Iris pigment epithelial cell (primary cell): ENCODE measurements around the gene TAF8.

Experiments used
- DNase-seq: peaks from one replicate; pipeline ENCODE4 v3.0.0-alpha.2; 2011; ENCODE audit warnings: low read depth

The TAF8 gene

DNA sequence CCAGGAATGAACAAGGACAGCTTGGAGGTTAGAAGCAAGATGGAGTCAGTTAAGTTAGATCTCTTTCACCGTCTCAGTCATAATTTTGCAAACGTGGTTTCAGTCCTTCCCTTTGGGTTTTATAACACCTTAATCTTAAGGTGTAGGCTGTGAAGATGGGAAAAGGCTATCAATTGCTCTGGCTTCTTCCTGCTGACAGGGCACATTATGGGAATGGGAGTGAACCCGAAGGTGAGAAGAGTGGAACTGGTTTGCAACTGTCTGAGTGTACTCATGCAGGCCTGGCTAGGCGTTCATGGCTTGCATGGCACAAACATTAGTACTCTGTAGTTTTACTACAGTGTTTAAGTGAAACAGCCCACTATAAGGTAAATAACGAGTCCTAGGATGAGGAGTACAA lies 9.4 kb downstream of the TAF8 start:
- DNase-seq, result no peak

DNA sequence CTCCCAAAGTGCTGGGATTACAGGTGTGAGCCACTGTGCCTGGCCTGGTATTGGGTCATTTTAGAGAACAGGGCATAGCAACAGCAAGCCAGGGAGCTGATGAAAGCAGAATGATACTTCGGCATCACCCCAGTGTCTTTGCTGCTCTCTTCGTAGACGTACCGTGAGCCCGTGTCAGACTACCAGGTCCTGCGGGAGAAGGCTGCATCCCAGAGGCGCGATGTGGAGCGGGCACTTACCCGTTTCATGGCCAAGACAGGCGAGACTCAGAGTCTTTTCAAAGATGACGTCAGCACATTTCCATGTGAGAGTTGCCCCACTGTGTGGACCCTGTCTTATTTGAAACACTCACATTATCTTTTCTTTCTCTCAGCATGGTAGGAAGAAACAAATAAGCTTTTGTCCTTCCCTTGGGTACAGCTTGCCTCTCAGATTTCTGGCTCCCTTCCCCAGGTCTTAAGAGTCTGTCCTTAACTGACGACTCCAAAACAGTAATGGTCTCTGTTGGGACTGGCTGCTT lies 15.9 kb downstream of the TAF8 start:
- no peak for DNase-seq

DNA sequence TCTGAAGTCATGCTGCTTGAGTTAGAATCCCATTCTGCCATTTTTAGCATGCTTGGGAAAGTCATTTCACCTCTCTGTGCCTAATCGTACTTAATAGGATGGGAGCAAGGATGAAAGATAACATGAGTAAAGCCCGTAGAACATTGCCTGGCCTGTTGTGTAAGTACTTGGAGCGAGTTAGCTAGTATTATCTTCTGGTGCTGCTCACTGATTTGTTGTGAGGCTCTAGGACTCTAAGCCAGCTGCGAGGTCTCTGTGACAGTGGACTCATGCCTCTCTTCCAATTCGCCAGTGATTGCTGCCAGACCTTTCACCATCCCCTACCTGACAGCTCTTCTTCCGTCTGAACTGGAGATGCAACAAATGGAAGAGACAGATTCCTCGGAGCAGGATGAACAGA lies 17.8 kb downstream of the TAF8 start:
- DNase-seq, result no peak

DNA sequence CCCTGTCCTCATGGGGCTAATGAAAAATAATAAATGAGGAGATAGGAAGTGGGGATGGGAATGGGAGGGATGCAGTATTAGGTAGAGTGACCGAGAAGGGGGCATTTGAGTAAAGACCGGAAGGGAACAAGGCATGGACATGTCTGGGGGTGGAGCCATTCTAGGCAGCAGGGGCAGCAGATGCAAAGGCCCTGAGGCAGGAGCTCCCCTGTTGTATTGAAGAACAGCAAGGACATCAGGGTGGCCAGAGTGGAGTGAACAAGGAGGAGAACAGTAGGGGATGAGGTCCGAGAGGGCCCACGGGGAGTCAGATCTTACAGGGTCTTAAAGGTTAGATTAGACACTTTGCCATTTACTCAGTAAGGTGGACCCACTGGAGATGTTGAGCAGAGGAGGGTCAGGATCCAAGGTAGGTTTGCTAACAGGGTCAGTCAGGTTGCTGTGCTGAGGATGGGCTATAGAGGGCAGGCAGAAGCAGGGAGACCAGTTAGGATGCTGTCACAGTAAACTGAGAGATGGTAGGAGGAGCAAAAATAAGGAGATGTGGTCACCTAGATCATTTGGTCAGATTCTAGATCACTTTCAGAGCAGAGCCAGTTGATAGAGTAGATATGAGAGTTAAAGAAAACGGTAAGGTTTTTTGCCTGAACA lies 18.7 kb downstream of the TAF8 start:
- no peak for DNase-seq

DNA sequence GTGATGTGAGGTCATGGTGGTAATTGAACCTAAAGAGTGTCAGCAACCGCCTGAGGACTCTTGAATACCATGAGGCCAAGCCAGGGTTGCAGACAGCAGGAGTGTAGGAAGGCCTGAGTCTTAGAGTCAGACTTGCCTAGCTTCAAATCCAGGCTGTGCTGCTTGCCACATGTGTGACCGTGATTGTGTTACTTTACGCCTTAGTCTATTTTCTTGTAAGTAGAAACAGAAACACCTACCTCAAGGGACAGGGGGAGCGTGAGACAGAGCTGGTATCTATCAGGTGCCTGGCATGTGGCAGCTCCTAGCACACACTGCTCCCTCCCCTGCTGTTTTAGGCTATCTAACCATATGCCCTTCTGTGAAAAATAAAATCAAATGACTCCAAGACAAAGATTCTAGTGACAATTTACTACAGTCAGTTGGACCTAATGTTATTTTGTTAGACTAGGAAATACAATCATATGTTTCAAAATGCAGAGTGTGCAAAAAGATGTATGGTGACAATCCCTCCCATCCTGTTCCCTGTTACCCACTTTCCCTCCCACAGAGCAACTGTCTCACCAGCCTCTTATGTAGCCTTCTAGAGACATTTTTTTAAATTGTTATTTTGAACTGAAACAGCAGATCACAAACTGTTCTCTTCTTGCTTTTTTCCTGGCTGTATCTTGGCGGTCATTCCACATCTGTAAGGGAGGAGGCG lies 21.7 kb downstream of the TAF8 start:
- no peak for DNase-seq

DNA sequence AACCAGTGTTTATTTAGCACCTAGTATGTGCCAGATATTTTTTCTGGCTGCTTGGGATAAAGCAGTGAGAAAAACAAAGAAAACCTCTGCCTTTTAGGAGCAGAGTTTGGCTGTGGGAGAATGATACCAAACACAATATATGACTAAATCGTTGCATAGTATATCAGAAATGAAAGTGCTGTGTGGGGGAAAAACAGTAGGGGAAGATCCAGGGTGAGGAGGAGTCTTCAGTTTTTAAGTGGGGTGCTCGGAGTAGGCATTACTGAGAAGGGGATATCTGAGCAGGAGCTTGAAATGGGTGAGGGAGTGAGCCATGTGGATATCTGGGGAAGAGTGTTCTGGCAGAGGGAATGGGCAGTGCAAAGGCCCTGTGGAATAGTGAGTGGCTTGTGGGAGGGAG lies 23.0 kb downstream of the TAF8 start:
- DNase-seq, result no peak

DNA sequence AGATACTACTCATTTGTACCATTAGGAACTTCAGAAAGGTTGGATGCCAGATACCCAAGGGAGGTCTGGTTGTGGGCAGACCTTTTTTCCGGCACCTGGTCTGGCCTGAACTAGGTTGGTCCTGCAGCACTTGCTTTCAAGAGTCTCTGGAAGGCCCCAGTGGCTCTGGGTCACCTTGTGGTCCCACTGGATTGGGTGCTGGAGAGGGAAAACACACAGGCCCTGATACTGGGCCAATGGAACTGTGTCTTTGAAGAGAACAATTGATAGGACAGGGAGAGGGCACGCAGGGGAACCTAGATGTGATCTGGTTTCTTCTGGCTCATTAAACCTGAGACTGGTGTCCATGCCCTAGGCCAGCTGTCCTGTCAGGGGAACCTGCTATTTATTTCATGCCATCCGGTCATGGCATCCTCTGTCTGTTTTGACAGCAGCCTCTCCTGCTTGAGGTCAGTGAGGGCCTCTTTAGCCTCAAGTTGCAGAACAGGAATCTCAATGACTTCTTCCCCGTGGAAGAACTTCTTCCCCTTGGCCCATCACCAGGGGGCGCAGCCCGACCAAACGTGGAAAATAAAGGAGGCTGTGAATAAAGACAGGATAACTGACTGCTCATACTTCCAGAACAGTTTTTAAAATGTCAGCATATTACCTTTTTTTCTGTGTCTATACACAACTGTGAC lies 25.0 kb downstream of the TAF8 start:
- DNase-seq, result peak; percentile 69

DNA sequence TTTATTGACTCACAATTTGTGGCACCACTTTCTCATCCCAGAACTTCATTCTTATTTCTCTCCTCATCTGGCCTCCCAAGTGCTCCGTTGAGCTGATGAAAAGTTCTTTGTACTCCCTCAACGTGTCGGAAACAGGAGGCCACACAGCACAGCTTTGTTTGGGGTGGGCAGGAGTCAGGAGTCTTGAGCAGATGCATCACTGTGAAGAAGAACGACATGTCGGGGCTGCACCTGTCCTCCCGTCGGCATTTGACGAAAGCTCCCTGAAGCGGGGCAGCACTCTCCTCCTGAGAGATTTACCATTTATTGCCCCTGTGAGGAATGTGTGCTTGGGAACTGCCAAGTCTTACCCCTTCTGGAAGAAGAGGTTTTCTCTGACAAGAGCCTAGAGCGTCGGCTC lies 28.1 kb downstream of the TAF8 start:
- no peak for DNase-seq

DNA sequence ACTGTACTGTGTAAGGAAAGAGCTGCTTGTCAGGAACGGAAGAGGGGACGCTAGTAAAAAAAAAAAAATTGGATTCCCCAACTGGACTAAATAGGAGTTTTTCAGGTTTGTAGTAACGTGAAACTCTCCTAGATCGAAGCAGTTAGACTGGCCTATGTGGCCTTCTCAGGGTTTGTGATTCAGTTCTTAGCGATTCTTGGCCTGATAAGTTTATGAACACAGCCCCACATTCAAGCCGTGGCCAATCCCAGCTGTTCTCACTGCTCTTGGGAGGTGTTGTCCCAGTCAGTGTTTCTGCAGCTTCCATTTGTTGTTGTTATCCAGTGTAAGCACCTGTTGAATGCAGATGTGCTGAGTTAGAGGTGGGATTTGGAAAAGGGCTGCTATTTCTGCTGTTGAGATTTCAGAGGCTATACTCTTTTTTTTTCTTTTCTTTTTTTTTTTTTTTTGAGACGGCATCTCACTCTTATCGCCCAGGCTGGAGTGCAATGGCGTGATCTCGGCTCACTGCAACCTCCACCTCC lies 29.7 kb downstream of the TAF8 start:
- DNase-seq, result no peak

DNA sequence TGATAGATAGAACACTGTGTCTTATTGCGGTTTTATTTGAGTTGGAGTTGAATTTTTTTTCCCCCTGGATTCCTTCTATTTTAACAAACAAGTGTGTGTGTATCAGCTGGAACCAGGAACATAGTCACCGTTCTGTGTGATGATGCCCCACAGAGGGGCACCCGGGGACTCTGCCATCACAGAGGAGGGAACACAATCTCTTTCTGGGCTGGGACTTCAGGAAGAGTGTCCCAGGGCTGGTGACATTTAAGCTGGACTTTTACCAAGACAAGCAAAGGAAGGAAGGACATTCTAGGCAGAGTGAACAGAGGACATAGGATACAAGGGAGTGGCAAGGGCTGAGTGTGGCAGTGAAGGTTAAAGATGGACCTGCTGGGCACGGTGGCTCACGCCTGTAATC lies 33.2 kb downstream of the TAF8 start:
- DNase-seq, result no peak

DNA sequence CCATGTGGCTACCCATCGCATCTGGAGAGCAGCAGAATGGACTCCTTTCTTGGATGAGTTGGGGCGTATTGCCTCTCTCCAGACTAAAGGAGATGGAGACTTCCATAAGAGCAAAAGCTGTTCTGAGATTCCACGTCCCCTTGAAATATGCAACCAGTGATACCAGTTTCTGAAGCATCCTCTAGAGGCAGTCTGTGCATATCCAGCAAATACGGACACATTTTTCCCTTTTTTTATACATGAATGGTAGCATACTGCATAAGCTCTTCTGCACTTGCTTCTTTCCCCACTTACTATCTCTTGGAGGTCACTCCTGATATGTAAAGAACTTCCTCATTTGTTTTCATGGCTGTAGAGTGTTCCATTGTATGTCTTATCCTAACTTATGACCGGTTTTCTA lies 34.6 kb downstream of the TAF8 start:
- no peak for DNase-seq

DNA sequence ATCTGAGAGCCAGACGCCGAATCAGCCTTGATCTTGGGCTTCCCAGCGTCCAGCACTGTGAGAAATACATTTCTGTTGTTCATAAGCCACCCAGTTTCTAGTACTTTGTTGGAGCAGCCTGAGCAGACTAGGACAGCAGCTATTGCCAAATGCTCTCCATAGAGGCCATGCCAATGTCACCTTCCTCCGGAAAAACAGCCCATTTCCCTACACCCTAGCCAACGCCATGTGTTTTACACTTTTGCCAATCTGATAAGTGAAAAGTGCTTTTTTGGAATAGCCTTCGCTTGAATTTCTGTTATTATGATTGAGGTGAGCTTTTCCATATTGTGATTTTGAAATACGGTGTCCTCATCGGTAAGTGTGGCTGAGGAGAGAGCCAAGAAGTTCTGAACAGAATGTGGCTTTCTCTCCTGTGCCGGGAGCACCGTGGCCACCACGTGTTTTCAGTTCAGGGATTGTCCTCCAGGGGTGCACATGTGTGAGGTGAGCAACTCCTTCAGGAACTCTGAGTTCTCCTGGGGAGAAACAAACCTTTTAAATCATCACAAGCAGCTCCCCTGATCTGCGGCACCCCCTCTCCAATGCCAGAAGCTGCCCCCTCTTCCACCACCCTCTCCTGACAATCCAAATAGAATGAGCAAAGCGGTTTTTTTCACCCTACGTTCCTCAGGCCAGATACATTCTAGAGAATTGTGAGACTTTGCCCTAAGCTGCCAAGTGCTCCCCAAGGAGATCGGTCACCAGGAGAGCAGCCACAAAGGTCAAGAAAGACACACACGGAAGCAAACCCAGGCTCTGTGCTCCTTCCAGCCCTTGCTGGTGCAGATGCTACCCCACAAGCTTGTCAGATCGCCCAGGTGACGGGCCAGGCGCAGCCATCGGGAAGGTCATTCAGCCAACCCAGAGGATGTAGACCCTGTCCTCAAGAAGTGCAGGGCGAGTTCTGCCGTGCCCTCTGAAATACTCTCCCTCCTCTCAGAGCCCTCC lies 36.0 kb downstream of the TAF8 start:
- peak; percentile 21 for DNase-seq

DNA sequence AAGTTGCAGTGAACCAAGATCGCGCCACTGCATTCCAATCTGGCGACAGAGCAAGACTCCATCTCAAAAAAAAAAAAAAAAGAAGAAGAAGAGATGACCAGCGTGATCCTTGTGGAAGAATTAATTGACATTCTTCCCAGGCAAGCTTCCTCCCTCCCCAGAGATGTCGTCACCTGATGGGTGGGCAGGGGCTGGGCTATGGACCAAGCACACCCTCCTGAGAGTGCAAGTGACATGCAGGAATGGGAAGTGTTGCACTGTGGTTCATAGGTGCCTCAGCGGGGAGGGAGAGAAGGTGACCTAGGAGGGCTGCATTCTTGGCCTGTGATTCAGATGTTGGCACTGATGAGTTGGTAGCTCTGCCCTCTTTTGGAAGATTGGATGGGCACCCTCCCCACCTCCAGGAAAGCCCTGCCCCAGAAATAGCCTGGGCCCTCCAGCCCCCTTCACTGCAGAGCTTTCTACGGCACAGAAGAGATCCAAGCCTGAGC lies 37.8 kb downstream of the TAF8 start:
- DNase-seq, result peak; percentile 25

DNA sequence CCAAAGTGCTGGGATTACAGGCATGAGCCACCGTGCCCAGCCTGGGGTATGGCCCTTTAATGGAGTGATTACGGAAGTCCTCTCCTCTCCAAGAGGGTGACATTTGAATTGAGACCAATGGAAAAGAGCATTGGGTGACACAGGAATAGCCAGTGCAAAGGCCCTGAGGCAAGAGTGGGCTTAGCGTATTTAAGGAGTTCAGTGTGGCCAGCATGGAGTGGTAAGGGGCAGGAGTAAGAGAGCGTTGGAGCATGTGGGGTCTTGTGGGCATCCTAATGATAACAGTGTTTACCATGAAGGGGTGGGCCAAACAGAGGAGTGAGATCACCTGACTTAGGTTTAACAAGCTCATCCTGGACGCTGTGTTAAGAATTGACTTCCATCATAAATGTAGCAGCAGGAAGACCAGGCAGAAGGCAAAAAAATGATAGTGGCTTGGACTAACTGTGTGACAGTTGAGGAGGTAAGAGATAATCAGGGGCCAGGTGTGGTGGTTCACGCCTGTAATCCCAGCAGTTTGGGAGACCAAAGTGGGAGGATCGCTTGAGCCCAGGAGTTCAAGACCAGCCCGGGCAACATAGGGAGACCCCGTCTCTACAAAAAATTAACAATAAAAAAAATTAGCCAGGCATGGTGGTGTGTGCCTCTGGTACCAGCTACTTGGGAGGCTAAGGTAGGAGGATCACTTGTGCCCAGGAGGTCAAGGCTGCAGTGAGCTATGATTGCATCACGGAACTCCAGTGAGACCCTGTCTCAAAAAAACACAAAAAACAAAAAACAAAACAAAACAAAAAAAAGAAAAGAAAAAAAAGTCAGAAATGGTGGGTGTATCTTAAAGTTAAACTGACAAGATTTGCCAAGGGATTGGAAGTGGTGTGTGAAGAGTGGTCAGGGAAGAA lies 40.7 kb downstream of the TAF8 start:
- DNase-seq, result no peak

DNA sequence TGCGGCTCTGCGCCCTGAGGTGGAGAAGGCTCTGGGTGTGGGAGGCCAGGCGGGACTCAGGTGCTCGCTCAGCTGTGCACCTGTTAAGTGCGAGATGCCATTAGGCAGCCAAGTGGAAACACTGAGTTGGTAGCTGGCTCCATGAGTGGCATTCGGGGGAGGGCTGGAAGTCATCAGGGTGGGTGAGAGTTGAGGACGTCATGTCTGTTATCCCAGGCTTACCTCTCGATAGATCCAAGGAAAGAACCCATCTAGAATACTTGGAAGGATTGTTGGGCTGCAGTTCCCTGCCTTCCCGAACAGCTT lies 41.3 kb downstream of the TAF8 start:
- DNase-seq, result no peak

DNA sequence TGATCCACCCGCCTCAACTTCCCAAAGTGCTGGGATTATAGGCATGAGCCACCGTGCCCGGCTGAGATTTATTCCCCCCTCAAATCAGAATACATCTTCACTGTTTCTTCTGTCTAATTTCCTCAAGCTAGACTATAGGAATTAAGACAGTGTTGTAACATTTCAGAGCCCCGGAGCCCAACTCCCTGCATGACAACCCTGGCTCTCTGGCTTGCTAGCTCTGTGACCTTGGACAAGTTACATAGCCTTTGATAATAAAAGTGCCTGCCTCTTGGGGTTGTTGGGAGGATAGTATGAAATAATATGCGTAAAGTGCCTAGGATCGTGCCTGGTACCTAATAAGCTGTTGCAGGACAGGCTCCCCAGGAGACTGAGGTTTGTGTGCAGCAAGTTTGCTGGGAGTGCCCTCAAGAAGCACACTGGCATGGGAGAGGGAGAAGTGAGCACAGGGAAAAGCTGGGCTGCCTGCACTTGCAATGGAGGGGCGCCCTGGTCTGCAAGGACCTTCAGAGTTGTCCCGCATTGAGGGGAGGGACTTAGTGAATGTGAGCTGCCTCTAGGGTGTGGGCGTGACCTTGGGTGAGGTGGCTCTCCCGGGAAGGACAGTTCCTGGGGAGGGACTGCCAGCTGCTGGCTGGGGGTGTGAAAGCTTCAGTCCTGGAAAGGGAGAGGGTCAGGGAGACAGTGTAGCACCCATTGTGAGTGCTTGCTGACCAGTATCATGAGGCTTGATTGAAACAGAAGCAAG lies 43.4 kb downstream of the TAF8 start:
- DNase-seq, result no peak

DNA sequence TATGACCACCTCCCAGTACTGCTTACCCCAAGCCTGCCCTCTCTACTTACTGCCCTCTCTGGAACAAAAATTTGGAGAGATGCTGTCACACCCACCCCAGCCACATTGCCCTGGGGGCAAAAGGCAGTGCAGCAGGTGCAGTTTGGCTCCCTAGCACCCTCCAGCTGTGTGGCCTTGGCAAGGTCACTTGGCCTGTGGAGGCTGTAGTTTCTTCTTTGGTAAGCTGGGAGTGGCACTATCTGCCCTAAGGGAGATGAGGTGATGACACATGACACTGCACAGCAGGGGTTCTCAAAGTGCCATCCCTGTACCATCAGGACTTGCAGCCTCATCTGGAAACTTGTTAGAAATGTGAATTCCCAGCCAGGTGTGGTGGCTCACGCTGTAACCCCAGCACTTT lies 44.8 kb downstream of the TAF8 start:
- no peak for DNase-seq

DNA sequence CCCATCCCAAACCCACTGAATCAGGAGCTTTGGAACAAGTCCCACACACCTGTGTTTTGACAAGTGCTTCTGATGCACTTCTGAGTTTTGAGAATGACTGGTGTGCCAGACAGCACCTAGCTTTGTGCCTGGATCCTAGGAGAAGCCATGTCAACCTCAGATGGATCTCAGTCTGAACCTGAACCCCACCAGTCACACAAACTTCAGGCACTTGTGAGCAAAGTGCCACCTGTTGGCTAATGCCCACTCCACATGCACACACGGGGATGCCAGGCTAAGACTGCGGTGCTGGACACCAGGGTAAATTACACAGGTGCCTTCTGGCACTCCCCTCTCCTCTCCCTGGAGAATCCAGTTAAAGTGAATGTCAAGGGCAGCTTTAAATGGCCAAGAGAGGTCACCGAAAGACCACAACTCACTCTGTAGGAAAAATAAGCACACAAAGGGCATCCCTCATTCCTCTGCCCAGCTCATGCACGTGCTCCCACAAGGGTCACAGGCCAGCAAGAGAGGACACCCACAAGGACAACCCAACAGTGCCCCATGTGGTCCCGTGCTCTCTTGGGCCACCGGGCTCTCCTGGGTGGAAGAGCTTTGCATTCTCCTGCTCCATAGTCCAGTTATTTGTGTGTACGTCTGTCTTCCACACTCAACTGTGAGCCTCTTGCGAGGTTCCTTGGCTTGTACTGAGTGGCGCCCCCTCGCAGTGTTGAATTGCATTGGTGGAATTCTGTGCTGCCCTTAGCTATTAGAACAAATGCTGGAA lies 45.6 kb downstream of the TAF8 start:
- DNase-seq, result no peak

DNA sequence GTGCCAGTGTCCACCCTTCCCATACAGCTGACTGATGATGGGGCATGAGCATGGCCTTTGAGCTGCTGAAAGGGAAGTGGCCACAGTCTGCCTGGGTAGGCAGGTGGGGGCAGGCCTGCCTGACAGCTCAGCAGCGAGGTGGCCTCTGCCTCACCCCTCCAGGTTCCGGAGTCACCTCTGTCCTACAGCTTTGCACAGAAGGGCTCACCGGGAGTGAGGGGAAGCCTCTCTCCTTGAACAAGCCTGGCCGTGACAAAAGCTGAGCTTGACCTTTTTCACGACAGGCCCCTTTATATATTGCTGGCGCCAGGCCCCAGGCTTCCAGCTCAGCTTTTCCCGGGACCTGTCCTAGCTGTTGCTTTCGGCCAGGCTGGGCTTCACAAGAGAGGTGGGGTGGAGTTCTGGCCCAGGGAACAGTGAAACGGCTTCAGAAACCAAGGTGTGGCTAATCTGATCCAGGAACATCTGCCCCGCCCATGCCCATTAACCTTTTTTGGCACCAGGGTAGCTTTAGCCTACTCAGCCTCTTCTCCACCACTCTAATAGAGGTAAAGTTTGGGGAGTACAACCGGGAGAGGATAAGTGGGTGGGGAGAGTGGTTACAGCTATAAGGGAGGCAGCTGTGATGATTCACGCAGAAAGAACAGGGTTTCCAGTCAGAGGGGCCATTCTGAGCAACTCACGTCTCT lies 49.2 kb downstream of the TAF8 start:
- DNase-seq, result peak; percentile 83
